Medulla oblongata (tissue), 1 donor: ENCODE data around the gene PPP1R3E.
A peak's percentile ranks its signal among the peaks of the same experiment; 100 is the strongest.

Experiments
- DNase-seq: peaks from one replicate; pipeline ENCODE4 v3.0.0-alpha.2; 2015; ENCODE audit errors: extremely low spot score

The PPP1R3E gene

DNA sequence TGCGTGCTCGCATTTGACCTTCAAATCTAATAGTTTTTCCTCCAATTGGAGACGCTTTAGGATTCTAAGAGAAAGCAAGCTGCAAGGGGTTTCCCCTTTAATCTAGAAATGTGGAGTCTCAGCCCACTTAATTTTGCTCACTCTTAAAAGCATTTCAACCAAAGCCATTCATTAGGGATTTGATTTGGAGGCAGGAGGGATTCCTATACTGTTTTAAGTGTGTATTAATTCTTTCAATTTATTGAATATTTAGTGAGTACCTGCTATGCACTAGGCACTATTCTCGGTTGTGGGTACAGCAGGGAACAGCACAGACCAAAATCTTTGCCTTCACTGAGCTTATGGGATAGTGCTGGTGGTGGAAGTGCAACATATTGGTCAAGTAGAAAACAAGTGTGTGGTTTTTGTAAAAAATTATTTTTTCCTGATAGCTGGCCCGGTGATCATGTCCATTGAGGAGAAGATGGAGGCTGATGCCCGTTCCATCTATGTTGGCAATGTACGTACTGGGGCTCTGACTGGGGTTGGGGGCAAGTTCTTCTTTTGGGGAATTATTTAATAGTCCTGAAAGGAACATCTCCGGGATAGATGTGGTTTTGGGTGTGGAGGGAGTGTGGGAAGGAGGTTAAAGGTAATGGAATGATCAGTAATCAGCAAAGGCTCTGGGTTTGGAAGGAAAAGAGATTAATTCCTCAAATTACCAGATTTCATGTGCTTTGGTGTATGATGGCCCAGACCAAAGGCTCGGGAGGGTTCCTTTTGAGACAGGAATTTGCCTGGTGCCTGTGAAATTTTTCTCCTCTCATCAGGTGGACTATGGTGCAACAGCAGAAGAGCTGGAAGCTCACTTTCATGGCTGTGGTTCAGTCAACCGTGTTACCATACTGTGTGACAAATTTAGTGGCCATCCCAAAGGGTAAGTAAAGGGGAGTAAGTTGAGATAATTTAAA is 20.2 kb upstream of the PPP1R3E start:
- no peak for DNase-seq

DNA sequence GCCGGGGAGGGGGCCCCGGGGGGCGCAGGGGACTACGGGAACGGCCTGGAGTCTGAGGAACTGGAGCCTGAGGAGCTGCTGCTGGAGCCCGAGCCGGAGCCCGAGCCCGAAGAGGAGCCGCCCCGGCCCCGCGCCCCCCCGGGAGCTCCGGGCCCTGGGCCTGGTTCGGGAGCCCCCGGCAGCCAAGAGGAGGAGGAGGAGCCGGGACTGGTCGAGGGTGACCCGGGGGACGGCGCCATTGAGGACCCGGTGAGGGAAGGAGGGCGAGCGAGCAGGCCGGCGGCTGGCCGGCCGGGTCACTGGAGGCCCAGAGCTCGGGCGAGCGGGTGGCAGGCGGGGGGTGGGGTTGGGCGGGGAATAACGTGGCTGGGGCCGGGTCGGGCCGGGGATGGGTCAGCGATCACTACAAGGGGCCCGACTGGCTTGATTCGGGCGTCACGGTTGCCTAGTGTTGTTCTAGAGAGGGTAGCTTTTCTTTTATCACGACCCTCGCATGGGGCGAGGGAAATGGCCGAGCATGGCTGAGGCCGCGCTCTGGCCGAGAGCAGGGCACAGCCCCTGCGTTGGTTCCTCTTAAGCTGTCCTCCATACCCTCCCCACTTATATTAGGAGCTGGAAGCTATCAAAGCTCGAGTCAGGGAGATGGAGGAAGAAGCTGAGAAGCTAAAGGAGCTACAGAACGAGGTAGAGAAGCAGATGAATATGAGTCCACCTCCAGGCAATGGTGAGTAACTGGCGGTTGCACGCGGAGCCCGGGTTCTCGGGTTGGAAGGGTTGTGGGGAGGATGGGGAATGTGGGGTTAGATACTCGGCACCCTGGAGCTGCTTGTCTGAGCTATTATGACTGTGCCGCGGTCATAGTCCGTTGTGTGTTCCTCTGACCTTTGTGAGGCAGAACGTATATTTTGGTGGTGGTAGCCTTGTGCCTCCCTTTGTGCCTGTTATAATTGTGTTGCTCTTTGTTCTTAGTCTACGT is 19.2 kb upstream of the PPP1R3E start:
- DNase-seq, result peak; percentile 39

DNA sequence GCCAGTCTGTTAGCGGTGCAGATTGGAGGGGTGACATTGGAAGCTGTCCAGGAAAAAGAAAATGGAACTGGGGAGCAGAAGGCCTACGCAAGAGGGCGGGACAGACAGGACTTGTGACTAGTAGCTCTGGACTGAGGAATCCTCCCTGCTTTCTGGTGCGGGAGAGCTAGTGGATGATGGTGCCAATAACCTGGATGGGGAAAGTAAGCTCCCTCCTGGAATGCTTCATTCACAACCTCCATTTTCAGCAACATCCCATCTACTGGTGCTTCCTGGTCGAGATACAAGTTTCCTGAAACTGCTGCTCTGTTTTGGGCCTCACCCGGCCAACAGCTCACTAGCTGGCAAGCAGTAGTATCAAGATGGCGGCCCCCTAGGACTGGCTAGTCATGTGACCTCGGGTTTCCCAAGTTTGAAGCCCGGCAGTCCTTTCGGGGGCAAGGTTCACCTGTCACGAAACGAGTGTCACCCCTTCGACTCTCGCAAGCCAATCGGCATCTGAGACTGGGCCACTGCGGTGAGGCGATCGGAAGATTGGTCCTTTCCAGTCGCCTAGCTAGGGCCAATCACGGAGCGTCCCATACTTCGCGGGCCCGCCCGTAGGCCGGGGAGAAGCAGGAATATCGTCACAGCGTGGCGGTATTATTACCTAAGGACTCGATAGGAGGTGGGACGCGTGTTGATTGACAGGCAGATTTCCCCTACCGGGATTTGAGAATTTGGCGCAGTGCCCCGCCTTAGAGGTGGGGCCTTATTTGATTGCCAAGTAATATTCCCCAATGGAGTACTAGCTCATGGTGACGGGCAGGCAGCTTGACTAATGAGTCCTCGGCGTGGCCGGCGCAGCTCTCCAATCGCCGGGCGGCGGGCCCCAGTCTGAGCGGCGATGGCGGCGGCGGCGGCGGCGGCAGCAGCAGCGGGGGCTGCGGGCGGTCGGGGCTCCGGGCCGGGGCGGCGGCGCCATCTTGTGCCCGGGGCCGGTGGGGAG is 18.2 kb upstream of the PPP1R3E start, which contains the start of gene PABPN1:
Gene PABPN1 (plus strand): TSS at position 874 of the 988 bp plus-strand sequence. CDS start 13 bp downstream, at position 887.
- peak; percentile 100 for DNase-seq

DNA sequence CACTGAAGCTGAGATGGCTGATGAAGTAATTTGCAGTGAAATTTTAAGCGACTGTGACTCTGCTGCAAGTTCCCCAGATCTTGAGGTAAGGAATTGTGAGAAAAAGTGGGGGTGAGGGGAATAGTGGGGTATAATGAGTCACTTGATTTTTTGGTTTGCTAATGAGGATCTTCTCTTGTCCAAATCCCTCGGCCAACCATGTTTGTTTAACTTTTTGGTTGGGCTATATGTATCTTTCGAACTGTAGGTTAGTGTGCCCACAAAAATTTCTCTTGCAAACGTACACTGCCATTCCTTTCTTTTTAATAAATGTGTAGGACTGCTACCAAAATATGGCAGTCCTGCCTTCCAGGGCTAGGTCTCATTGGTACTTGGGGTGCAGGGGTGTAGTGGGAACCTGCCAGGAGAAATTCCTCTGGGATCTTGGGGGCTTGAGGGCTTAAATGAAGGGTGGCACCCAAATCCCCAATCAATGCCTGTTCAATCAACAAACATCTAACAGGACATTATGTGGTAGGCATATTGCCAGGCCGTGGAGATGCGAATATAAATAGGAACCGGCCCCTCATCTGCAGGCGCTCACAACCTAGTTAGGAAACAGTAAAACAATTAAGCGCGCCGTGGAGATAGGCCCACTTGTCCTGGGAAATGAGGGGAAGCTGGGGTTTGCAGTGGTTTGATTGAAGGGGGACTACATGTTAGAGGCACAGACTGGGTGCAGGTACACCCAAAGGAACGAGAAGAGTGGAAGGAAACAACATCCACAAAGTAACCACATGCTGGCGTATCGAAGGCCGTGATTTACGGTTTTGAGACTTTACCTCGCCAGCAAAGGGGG is 17.3 kb upstream of the PPP1R3E start:
- no peak for DNase-seq

DNA sequence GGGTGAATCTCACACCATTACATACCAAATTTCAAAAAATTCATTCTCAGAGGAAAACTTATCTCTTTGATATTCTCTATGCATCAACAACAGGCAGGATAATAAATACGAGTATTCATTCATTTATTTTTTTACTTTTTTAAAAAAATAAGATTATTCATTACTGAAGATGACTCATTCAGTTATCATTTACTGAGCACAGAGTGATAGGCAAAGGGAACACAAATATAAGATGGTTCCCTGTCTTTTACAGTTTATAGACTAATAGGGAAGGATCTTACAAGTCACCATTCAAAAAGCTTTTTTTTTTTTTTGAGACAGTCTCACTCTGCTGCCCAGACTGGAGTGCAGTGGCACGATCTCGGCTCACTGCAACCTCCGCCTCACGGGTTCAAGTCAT is 13.6 kb upstream of the PPP1R3E start:
- no peak for DNase-seq

DNA sequence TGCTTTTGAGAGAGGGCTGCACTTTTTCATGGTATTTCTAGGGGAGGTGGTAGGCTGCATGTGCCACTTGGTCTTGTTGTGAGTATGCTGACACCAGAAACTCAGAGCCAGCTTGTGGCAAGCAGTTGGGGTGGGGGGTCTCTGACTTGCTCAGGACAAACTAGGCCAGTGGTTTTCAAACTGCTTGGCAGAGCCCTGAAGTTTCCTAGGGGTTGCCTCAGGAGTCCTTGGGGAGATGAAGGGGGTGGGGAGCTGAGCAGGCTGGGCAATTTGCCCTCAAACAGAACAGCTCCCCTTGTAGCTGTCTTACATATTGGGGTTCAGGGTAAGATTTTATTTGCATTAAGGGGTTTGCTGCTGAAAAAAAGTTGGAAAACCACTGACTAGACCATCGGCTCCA is 7.9 kb upstream of the PPP1R3E start:
- no peak for DNase-seq

DNA sequence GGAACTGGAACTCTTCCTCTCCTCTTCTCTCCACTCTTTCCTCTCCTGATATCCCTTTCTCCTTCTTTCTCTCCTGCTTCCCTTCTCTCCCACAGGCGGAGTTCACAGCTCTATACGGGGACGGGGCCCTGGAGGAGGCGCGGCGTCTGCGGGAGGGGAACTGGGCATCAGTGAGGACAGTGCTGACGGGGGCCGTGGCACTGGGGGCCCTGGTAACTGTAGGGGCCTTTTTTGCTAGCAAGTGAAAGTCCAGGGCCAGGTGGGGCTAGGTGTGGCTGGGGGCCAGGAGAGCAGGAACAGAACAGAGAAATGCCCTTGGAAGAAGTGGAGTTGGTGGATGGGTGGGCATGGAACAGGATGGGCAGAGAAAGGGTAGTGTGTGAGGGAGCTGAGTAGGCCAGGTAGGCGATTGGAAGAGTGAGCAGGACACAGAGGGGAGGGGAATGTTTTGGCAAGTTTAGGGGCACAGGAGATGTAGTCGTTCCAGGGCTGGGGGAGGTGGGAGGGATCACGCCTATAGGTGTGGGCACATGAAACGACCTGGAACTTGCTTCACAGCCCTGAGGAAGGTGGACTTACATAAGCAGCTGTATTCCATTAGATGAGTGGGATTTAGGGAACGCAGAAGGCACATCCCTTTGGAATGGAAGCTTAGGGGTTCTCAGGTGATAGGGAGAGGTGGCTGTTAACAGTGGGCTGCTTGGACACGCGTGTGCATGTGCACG is 6.2 kb upstream of the PPP1R3E start:
- DNase-seq, result no peak

DNA sequence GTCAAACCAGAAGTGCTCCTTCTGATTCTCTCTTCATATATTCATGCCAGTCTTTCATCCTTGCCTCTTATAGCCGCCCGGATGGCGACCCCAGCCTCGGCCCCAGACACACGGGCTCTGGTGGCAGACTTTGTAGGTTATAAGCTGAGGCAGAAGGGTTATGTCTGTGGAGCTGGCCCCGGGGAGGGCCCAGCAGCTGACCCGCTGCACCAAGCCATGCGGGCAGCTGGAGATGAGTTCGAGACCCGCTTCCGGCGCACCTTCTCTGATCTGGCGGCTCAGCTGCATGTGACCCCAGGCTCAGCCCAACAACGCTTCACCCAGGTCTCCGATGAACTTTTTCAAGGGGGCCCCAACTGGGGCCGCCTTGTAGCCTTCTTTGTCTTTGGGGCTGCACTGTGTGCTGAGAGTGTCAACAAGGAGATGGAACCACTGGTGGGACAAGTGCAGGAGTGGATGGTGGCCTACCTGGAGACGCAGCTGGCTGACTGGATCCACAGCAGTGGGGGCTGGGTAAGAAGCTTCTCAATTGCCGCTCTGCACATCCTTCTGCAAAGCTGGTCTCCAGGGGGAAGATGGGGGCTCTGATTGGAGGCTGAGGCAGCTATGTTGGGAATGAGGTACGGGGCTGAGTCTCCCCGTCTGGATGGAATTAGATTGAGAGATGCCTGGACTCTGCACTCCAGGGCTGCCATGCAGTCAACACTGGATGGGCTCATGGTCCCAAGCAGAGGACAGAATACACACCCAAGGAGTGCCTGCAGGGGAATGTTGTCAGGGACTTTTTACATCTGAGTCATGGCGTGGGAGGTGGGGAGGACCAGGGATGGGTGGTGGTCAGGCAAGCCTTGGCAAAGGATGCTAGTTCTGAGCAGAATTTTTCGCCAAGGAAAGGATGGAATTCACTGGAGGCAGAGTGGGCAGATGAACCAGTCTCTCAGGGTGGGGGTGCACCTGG is 5.3 kb upstream of the PPP1R3E start:
- no peak for DNase-seq

DNA sequence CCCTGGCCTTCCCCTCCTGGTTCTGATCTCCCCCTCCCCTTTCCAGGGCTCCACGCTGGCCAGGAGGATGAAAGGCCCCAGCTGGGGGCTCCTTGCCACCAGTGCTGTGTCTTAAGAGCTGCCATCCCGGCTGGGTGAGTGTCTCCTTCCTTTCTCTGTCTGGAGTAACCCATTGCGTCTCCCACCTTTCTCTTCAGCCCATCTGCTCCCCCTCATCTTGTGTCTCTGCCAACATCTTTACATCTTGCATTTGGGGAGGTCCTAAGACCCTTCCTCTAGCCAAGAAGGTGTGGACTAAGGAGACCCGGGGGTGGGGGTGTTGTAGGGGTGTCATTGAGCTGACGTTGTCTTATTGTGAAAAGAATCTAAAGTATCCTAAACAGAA is 4.5 kb upstream of the PPP1R3E start:
- DNase-seq, result peak; percentile 23

DNA sequence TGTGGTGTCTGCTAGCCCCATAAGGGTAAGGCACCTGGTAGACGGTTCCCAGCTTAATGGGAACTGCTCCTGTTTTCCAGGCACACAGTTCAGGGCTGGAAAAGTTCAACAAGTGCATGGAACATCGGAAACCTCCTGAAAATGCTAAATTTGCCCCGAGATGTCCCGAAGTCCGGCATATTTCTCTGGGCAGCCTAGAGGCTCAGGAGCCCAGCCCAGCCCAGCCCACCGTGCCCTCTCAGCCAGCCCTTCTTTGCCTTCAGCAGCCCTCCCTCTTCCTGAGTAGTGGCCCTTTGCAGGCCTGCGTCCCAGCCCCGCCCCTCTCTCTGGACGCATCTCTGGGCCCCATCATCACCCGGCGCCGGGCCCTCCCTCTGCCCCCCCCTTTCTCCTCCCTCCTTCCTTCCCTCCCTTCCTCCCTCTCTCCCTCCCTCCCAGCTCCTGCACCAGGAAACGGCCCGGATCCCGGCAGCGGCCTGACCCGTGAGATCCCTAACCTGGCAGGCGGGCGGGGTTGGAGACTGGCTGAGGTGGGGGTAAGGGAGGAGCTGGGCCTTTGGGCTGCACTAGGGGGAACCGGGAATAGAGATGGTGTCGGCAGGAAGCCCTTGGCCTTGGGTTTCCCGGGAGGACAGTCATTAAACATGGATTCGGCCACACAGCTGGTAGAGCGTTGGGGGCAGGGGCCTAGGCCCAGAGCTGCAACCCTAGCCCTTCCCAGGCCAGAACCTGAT is 3.9 kb upstream of the PPP1R3E start, which contains the start of gene BCL2L2:
Gene BCL2L2 (plus strand): TSS at position 422 of the 734 bp plus-strand sequence. CDS start 935 bp downstream, outside the sequence.
- DNase-seq, result peak; percentile 93

DNA sequence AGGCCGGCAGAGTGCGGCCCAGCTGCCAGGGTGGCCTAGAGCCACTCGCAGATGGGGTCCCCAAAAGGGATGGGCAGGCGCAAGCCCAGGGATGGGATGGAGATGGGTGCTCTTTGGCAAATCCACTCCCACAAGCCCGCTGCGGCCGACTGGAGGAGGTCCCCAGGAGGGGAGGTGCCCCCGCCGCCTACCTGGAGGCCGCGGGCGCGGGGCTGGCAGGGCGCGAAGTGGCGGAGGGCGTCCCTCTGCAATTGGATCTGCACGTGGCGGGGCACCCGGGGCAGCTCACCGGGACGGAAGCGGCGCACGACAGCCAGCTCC is 730 bp downstream of the PPP1R3E start:
- no peak for DNase-seq

DNA sequence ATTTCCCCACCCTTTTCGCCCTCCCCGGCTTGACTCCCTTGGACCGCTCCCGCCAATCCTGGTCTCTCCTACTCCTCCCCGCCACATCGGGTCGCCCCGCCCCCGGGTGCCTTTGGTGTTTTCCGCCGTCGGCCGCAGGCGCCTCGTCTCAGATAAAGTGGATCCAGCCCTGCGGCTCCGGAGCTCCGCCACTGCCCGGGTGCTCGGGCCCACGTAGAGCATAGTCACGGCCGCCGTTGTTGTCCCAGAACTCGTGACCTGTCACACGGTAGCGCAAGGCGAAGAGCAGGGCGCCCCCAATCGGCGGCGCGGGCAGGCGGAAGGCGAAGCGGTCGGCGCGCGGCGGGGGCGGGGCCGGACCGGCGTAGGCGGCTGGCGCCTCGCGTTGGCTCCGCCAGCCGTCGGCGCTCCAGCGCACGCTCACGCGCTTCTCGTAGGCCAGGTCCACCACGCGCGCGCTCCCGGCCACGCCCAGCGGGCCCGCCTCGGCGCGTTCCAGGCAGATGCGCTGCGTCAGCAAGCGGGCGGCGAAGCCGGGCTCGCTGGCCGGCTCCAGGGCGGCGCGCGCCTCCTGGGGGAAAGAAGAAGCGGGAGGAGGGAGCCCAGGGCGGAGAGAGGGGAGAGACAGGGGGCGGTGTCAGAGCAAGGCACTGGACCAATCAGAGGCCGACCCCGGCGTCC is 1.2 kb downstream of the PPP1R3E start:
- peak; percentile 99 for DNase-seq

DNA sequence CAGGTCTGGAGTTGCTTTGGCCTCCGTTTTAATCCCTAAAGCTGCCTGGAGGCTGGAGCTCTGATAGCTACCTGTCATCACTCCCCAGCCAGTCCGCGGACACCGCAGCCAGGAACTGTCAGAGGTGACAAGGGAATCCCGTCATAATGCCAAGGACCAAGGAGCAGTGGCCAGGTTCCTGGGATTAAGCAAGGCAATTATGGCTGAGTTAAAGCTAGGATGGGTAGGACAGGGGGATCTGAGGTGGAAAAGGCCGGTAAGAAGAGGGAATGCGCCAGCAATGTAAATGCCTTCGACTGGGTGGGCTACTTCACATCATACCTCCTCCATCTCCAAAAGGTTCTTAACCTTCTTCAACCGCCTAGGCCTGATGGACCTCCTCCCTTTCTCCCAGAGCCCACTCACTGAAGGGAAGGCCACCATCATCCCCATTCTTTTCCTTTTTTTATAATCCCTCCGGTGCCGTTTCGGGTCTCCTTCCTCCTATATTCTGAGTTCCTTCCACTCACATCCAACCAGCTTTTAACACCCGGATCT is 1.9 kb downstream of the PPP1R3E start:
- DNase-seq, result no peak

DNA sequence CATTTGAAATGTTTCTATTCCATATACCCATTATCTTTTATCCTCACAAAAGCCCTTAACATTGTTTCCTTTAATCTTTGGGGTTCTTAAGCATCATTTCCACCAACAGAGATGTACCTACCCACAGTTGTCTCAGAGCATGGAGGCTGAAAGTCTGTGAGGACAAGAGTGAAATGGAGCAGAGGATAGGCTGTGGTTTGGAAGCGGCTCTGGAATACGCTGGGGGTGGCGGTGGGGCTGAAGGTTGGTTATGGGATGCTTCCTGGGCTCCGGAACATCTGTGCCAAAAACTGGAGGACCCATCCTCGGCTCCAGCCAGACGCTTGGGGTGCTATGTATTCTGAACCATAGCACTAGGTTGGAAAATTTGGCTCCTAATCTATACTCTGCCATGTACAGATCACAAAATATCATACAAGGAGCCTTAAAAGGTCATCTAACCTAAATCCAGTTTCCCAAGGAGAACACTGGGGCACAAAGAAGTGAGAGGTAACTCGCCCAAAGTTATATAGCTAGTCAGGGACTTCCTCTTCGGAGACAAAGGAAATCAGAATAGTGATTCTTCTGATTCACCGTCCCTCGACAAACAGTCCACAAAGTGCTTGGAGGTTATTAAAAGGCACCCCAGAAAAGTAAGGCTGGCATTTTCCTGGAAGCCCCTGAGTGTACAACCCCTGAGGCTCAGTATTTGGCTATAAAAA is 2.5 kb downstream of the PPP1R3E start:
- DNase-seq, result peak; percentile 49

DNA sequence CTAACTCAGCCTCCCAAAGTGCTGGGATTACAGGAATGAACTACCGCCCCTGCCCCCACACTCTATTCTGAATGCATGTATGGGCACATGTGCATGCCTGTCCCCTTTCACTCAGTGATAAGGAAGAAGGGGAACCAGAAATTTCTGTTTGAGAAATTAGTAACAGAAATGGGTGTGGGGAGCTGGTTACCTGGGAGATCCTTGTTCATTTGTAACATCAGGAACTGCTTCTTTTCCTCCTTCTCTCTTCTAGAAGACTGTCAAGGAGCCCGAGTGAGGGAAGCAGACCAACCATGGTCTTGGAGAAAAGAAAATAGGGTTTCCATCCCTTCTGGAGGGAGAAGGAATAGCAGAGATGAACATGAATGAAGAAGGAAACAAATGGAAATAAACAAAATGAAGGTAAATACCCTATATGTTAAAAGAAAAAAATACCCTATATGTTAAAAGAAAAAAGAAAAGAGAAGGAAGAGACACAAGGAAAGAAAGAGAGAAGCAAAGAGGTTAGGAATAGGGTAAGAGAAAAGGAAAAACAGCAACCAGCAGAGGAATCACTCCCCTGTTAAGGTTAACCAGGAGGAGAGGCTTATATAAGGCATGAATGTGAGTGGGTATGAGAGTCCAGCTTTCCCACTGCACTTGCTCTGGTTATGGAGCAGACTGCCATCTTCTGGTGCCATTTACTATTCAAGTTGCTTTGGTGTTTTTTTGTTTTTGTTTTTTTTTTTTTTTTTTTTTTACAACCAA is 3.3 kb downstream of the PPP1R3E start:
- peak; percentile 86 for DNase-seq
